Mammary epithelial cell (primary cell): ENCODE measurements around the gene PFN1.

Source experiments
- EZH2 ChIP-seq: IDR thresholded peaks from 2 replicates; pipeline ENCODE4 v1.6.1; 2012; ENCODE audit warnings: low read length, inconsistent platforms, borderline replicate concordance
- TF ChIP-seq, protein P1 (sequence below), 2 donors: IDR thresholded peaks in 1 of 2; conservative IDR thresholded peaks in 1 of 2; 2 replicates each; pipeline ENCODE4 v1.5.1; 2011 to 2012; ENCODE audit warnings: inconsistent platforms in 2 of 2, low read length in 2 of 2, mild to moderate bottlenecking in 2 of 2, control low read depth in 1 of 2, low read depth in 1 of 2; ENCODE audit not compliant: insufficient read depth in 1 of 2; ENCODE audit errors: extremely low read depth in 1 of 2

DNA sequence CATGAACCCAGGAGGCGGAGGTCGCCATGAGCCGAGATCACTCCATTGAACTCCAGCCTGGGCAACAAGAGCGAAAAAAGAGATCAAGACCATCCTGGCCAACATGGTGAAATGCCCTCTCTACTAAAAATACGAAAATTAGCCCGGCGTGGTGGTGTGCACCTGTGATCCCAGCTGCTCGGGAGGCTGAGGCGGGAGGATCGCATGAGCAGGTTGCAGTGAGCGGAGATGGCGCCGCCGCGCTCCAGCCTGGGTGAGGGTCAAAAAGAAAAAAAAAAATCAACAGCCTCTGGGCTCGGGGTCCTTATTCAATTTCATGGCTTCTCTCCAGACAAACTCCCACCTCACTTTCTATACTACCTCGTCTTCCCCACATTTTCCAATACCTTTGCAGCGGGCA is 19.4 kb downstream of the PFN1 start:
- TF ChIP-seq, protein P1, sequence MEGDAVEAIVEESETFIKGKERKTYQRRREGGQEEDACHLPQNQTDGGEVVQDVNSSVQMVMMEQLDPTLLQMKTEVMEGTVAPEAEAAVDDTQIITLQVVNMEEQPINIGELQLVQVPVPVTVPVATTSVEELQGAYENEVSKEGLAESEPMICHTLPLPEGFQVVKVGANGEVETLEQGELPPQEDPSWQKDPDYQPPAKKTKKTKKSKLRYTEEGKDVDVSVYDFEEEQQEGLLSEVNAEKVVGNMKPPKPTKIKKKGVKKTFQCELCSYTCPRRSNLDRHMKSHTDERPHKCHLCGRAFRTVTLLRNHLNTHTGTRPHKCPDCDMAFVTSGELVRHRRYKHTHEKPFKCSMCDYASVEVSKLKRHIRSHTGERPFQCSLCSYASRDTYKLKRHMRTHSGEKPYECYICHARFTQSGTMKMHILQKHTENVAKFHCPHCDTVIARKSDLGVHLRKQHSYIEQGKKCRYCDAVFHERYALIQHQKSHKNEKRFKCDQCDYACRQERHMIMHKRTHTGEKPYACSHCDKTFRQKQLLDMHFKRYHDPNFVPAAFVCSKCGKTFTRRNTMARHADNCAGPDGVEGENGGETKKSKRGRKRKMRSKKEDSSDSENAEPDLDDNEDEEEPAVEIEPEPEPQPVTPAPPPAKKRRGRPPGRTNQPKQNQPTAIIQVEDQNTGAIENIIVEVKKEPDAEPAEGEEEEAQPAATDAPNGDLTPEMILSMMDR (conservative IDR thresholded peaks at IDR 0.05 in 1 of 2, IDR thresholded peaks at IDR 0.05 in 1 of 2; ENCODE audit: extremely low read depth in 1 of 2, insufficient read depth in 1 of 2, low read depth in 1 of 2, low read length in 2 of 2): no peak
- TF ChIP-seq EZH2: no peak
